GM20431 (cell line): ENCODE results near the gene ACSBG1.

Experiments used
- in situ Hi-C: fragments of 300-500 bp; cut with MseI, MboI; formaldehyde crosslinking; loops from one replicate; pipeline ENCODE4 v1.15.0; 2020; ENCODE audit warnings: low sequenced_read_pairs; ENCODE audit not compliant: unreplicated experiment

ACSBG1 gene

GRCh38 chr15:78225783-78226541 lies 8.4 kb downstream of the ACSBG1 start:
- in situ Hi-C loops: loop anchor here (25.0 kb wide), 1 partner anchor 264 kb away; no protein-coding TSS in a partner anchor

- in situ Hi-C loops: no loop called here
Measured at GRCh38 chr15:78224023-78224411, 10.3 kb downstream of the ACSBG1 start.

- in situ Hi-C loops: no loop called here
Measured at GRCh38 chr15:78223396-78224022, 10.9 kb downstream of the ACSBG1 start.

DNA sequence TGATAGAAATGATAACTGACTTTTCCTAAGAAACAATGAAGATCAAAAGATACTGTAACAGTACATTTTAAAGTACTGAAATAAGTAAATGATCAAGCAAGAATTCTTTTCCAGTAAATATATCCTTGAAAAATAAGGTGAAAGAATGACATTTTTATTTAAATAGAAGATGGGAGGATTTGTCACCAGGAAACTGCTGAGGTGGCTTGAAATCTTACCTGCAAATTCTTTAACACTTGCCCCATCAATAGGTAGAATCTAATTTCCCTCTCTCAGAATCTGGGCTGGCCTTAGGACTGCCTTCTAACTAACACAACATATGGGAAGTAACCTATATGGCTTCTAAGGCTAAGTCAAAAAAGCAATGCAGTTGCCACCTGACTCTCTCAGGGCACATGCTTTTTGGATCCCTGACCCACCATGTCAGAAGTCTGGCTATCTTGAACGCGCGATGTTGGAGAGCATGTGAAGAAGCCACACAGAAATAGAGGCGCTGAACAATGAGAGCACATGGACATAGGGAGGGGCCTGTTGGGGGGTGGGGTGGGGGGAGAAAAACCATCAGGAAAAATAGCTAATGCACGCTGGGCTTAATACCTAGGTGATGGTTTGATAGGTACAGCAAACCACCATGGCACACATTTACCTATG lies 11.5 kb downstream of the ACSBG1 start:
- in situ Hi-C loops: no loop called here

- in situ Hi-C loops: no loop called here
Measured at GRCh38 chr15:78220713-78221112, 13.7 kb downstream of the ACSBG1 start.

GRCh38 chr15:78216276-78217104 lies 17.9 kb downstream of the ACSBG1 start:
- in situ Hi-C loops: no loop called here

DNA sequence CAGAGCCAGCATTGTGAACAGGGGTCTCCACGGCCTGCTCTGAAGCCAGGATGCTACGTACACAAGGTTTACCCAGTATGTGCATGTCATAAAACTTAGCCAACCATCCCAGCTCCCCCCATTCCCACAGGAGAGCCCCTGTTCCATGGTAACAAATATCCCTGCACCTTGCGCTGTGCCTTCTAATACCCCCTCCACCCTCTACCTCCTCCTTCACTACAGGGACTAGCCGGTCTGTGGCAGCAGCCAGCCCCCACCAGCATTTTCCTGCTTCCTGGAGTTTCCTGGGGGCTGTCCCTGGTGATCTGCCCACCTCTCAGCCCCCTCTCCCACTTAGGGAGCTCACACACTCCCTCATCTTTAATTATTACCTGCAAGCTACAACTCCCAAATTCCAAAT lies 20.4 kb downstream of the ACSBG1 start:
- in situ Hi-C loops: no loop called here

GRCh38 chr15:78213425-78213750 lies 21.0 kb downstream of the ACSBG1 start:
- in situ Hi-C loops: no loop called here

DNA sequence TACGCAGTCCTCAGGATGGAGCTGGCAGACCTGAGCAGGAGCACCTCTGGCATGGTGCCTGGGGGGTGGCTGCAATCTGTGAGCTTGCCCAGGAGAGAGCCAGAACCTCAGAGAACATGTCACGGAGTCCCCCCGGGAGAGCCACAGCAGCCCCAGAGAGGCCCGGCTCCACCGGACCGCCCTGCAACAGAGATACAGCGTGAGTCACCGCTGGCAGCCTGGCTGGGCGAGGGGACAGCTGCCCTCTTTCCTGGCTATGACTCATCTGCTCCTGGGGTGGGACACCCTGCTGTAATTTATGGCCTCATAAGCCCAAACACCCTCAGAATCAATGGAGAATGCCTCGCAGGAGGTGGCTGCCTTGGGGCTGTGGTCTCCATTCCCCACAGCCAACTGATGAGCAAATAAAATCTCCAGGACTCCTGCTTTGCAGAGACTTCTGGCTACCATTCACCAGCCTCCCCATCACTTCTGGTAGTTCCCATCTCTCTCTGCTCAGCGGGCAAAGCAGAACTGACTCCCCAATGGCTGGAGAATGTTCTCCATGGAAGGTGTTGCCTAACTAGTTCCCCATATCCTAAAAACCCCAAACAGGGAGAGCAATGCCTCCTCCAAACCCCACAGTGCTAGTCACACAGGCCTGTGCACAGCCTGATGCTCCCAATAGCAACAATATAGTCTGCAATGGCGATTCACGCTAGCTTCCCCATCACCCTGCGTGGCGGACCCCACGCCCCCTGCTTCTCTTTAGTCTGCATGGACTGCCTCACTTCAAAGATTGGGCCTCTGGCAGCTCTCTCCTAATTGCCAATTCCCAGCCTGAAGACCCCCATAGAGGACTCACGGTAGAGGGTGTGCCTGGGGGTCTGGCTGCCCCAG lies 21.6 kb downstream of the ACSBG1 start:
- in situ Hi-C loops: no loop called here

- in situ Hi-C loops: no loop called here
Measured at GRCh38 chr15:78212008-78212407, 22.4 kb downstream of the ACSBG1 start.

DNA sequence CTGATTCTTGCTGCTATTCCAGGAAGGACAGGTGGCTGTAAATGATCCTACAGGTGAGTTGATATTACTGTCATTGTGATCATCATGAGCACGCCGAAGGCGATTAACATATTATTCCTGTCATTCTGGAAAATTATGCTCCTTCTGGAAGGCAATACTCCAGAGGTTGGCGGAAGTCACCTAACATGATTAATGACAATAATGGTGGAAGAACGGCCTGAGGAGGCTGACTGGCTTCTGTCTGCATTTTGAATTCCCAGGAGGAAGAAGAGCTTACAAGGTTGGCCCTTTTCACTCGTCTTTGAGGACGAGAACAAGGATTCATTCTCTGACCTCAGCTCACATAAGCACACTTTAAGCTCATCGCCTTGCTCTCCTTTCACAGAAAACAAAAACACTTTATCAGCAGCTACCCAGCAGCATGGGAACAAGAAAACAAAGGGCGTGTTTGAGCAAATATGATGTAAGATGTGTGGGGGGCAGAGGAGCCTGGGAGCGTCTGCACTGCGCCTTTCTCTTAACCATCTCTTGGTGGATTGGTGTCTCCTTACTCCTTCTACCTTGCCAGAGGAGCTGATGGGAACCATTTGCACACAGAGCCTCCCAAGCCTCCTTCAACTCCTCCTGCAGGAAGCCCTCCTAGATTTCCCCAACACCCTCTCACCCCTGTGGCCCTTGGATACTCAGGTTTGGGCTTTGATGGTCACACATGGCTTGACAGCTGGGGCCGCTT lies 23.0 kb downstream of the ACSBG1 start:
- in situ Hi-C loops: no loop called here

DNA sequence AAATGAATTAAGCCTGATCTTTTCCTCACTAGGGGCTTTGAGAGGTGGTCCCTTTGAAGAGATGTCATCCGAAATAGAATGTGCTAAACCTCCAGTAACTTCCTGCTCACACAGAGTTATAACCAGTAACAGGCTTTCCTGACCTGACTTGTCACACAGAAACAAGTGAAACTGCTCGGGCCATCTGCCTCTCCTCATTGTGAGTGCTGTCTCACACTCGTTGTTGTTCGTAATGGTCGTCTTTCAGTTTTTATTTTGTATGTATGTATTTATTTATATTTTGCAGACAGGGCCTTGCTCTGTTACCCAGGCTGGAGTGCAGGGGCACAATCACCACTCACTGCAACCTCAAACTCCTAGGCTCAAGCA lies 24.0 kb downstream of the ACSBG1 start:
- in situ Hi-C loops: no loop called here

- in situ Hi-C loops: no loop called here
Measured at GRCh38 chr15:78209646-78210348, 24.6 kb downstream of the ACSBG1 start.

DNA sequence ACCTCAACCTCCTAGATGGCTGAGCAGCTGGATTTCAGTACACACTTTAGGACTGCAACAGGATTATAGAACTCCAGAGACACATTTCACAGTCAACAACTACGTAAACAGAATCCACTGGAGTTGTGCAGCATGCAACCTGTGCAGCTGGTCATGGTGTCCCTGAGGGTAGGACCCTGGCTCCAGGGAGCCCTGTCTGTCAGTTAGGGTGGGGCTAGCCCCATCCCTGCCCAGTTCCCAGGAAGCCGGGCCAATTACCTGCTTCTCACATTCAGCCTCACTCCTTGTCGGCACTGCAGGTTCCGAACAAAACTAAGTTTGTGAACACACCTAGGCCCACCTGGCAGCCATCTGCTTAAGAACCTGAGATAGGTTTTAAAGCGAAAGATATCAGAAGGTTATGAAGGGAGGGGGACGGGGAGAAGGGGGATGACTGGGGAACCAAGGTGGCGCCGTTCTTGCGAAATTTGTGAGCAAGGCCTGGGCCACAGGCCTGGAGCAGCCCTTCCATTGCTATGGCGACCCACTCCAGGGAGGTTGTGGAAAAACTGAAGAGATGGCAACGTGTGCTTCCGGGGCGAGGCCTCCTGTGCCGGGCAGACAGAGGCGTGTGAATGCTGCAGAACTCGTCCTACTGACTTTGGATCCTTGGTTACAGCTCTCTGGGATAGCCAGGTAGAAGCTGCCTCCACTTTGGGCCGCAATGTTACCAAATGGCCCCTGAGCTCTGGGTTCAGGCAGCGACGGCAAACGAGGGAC lies 25.3 kb downstream of the ACSBG1 start:
- in situ Hi-C loops: no loop called here

GRCh38 chr15:78208341-78208844 lies 26.0 kb downstream of the ACSBG1 start:
- in situ Hi-C loops: no loop called here

DNA sequence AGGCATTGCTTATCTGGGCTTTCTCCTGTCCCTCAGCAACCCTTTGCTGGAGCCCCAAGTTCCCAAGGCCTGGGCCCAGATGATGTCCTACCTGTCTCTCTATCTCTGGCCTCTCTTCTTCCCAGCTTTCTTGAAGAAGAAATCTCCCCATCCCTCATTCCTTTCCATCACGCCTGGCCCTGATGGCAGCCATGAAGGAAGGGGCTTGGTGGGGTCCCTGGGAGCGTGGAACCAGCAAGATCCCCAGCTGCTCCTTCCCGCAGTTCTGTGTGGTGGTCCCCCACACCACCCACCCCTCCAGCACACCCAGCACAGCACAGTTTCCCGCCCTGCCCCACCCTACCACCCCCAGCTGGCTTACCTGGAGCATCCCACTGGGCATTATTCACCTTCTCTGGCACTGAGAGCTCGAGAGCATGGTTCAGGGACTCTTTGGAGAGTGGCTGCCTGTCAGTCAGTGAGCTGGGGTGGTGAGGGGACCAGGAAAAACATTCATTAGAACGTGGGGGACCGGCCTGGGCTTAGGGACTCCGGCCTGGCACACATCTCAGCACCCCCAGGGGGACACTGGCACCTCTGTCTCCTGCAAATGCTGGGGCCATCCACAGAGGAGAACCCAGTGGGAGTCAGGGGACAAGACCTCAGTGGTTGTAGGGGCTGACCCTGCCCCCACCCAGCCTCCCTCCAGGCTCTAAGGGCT lies 26.6 kb downstream of the ACSBG1 start:
- in situ Hi-C loops: no loop called here

DNA sequence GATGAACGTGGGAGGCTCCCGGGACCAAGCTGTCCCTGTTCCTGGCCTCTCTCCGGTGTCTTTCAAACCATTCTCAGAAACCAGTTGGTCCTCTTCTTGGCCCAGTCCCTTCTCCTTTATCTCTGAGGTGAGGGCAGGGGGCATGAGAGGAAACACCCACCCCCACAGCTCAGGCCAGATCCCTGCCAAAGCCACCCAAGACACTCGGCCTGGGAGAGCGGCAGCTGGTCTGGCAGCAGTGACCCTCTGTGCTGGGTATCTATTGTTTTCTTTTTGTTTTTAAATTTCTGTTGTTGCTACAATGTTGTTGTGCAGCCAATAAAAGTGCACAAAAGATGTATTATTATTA lies 27.3 kb downstream of the ACSBG1 start:
- in situ Hi-C loops: no loop called here
